HG02884 (cell line): ENCODE data around the gene TRAPPC3.
"Not testable (repeated sequence)": the region's sequence is repeated elsewhere in the genome, so short reads cannot be mapped to it uniquely, and the experiment has no call there.

Source experiments
- ATAC-seq: cut with Tn5 transposase; IDR thresholded peaks from one replicate; pipeline ENCODE4 v1.9.1; 2021; ENCODE audit warnings: mild to moderate bottlenecking, moderate library complexity; ENCODE audit not compliant: unreplicated experiment

The TRAPPC3 gene

GRCh38 chr1:36166938-36167905, 17.9 kb upstream of the TRAPPC3 start:
- no peak for ATAC-seq

GRCh38 chr1:36166136-36166535, 16.9 kb upstream of the TRAPPC3 start:
- ATAC-seq: no peak

- no peak for ATAC-seq
These were observed 15.9 kb upstream of the TRAPPC3 start for GRCh38 chr1:36165145-36165544.

GRCh38 chr1:36164361-36164760, 15.1 kb upstream of the TRAPPC3 start:
- ATAC-seq: no peak

GRCh38 chr1:36163426-36163825, 14.1 kb upstream of the TRAPPC3 start:
- no peak for ATAC-seq

- no peak for ATAC-seq
These were observed 13.5 kb upstream of the TRAPPC3 start for GRCh38 chr1:36162680-36163239.

- ATAC-seq: no peak
These were observed 12.6 kb upstream of the TRAPPC3 start for GRCh38 chr1:36161641-36162531.

GRCh38 chr1:36160949-36161485, 11.7 kb upstream of the TRAPPC3 start:
- no peak for ATAC-seq

GRCh38 chr1:36160388-36160948, 11.2 kb upstream of the TRAPPC3 start:
- ATAC-seq: no peak

GRCh38 chr1:36159614-36160387, 10.5 kb upstream of the TRAPPC3 start:
- no peak for ATAC-seq

GRCh38 chr1:36158827-36159252, 9.6 kb upstream of the TRAPPC3 start:
- ATAC-seq: not testable (repeated sequence)

GRCh38 chr1:36157973-36158826, 8.9 kb upstream of the TRAPPC3 start:
- no peak for ATAC-seq

GRCh38 chr1:36157115-36157903, 8.0 kb upstream of the TRAPPC3 start:
- no peak for ATAC-seq

GRCh38 chr1:36156329-36157114, 7.2 kb upstream of the TRAPPC3 start:
- ATAC-seq: no peak

GRCh38 chr1:36155408-36156328, 6.4 kb upstream of the TRAPPC3 start, which contains the start of gene MAP7D1:
Gene MAP7D1 (plus strand): TSS chr1:36156160. CDS start chr1:36156418, 258 bp downstream.
- peak; percentile 45 for ATAC-seq

- no peak for ATAC-seq
These were observed 5.6 kb upstream of the TRAPPC3 start for GRCh38 chr1:36154765-36155407.
